Smooth muscle cell (in vitro differentiated cells): ENCODE data around the gene ADAMTS9. TPM values are rescaled to one million over a fixed set of nuclear protein-coding genes. Genes with fewer than 3 reads are reported as not detected.

Source experiments
- DNase-seq: peaks from one replicate; lab custom pipeline; 2025; ENCODE audit not compliant: unreplicated experiment; lab: John Stamatoyannopoulos, UW
- H2AFZ ChIP-seq: fragments of 200-600 bp; sonication (generic); 2 replicates; pipeline ENCODE4 v1.6.0; 2016; ENCODE audit warnings: antibody characterized with exemption, low read depth, mild to moderate bottlenecking
- H3F3A ChIP-seq: fragments of 200-600 bp; sonication (generic); 2 replicates; pipeline ENCODE4 v1.6.0; 2017; ENCODE audit warnings: antibody characterized with exemption, low read depth
- H3K27ac ChIP-seq: fragments of 200-600 bp; sonication (generic); 2 replicates; pipeline ENCODE4 v1.5.1; 2016; ENCODE audit warnings: low read depth, mild to moderate bottlenecking
- H3K27me3 ChIP-seq: fragments of 200-600 bp; sonication (generic); 2 replicates; pipeline ENCODE4 v1.6.1; 2016; ENCODE audit warnings: low read depth, mild to moderate bottlenecking
- H3K36me3 ChIP-seq: fragments of 200-600 bp; sonication (generic); 2 replicates; pipeline ENCODE4 v1.5.1; 2016; ENCODE audit warnings: low read depth
- H3K4me1 ChIP-seq: fragments of 200-600 bp; sonication (generic); 2 replicates; pipeline ENCODE4 v1.5.1; 2016; ENCODE audit warnings: low read depth
- H3K4me2 ChIP-seq: fragments of 200-600 bp; sonication (generic); 2 replicates; pipeline ENCODE4 v1.6.0; 2016; ENCODE audit warnings: mild to moderate bottlenecking
- H3K4me3 ChIP-seq: fragments of 200-600 bp; sonication (generic); 2 replicates; pipeline ENCODE4 v1.5.1; 2016; ENCODE audit warnings: mild to moderate bottlenecking
- H3K79me2 ChIP-seq: fragments of 200-600 bp; sonication (generic); 2 replicates; pipeline ENCODE4 v1.6.0; 2016; ENCODE audit warnings: low read depth, mild to moderate bottlenecking
- H3K9ac ChIP-seq: fragments of 200-600 bp; sonication (generic); 2 replicates; pipeline ENCODE4 v1.6.0; 2016; ENCODE audit warnings: low read depth
- H3K9me3 ChIP-seq: fragments of 200-600 bp; sonication (generic); replicated peaks from 2 replicates; pipeline ENCODE4 v1.5.1; 2016; ENCODE audit warnings: low read depth
- H4K20me1 ChIP-seq: fragments of 200-600 bp; sonication (generic); 2 replicates; pipeline ENCODE4 v1.6.0; 2016; ENCODE audit warnings: low read depth
- WGBS: methylation state at CpG from one replicate; pipeline ENCODE4 v1.1.7; 2016; ENCODE audit warnings: low lambda C conversion rate; 5-methylcytosine and 5-hydroxymethylcytosine counted together
- polyA plus RNA-seq: library from polyadenylated mRNA; unstranded; fragments of >200 nt; fragmentation: Nextera tagmentation; extraction: Ambion mirVana; gene quantifications from 2 replicates; pipeline ENCODE4 v1.2.1, GENCODE V29; 2016
- total RNA-seq: library from RNA; depleted of rRNA; stranded (reverse); fragments of >200 nt; gene quantifications from 2 replicates; pipeline ENCODE4 v1.2.3, GENCODE V29; 2014
- TF ChIP-seq, protein P1 (sequence below): fragments of 200-600 bp; sonication (generic); IDR thresholded peaks from 2 replicates; pipeline ENCODE4 v1.5.1; 2017; ENCODE audit warnings: borderline replicate concordance, mild to moderate bottlenecking, antibody characterized with exemption; ENCODE audit not compliant: insufficient read depth, poor library complexity, severe bottlenecking

ADAMTS9 gene
- total and polyA plus RNA-seq, 2 experiments from 2014 or later = 18.7 to 66.6 TPM

DNA sequence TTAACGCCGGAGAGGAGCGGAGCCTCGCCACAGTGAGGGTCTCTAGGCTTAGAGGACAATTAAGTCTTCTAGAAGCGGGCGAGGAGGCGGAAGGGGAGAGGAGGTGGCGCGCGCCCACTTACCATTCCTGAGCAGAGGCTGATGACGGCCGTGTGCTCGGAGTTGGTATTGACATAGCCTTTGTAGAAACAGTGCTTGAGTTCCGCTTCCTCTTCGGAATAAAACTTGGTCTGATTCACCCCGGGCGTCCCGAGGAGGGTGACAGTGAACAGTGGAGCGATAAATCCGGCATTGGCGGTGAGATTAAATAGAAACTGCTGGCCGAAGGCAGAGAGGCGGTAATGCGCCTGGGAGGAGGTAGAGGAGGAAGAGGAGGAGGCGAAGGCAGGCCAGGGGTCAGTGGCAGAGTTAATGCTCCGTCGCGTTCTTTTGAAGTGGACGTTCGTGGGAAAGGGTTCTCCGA is 1.3 kb downstream of the ADAMTS9 start:
- DNase-seq = peak; percentile 63
- under 1% methylated on average over 31 of the region's 31 CpGs for WGBS
- Histone ChIP-seq H3F3A (peaks cover 8% of the 10 kb centered on the region), H4K20me1 (peaks cover 24% of the 10 kb centered on the region), H3K4me2 (peak overlapping the region; percentile 90), H3K9ac (peak overlapping the region; percentile 74), H3K79me2 (peaks cover 49% of the 10 kb centered on the region), H3K4me1 (peaks cover 21% of the 10 kb centered on the region), H3K27ac (peak overlapping the region; percentile 95), H3K27me3 (no peaks in the 10 kb centered on the region), H3K9me3 (no peaks in the 10 kb centered on the region), H3K4me3 (peak overlapping the region; percentile 72), H3K36me3 (no peaks in the 10 kb centered on the region), H2AFZ (peak overlapping the region; percentile 75)
- TF ChIP-seq, protein P1, sequence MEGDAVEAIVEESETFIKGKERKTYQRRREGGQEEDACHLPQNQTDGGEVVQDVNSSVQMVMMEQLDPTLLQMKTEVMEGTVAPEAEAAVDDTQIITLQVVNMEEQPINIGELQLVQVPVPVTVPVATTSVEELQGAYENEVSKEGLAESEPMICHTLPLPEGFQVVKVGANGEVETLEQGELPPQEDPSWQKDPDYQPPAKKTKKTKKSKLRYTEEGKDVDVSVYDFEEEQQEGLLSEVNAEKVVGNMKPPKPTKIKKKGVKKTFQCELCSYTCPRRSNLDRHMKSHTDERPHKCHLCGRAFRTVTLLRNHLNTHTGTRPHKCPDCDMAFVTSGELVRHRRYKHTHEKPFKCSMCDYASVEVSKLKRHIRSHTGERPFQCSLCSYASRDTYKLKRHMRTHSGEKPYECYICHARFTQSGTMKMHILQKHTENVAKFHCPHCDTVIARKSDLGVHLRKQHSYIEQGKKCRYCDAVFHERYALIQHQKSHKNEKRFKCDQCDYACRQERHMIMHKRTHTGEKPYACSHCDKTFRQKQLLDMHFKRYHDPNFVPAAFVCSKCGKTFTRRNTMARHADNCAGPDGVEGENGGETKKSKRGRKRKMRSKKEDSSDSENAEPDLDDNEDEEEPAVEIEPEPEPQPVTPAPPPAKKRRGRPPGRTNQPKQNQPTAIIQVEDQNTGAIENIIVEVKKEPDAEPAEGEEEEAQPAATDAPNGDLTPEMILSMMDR = no peak

DNA sequence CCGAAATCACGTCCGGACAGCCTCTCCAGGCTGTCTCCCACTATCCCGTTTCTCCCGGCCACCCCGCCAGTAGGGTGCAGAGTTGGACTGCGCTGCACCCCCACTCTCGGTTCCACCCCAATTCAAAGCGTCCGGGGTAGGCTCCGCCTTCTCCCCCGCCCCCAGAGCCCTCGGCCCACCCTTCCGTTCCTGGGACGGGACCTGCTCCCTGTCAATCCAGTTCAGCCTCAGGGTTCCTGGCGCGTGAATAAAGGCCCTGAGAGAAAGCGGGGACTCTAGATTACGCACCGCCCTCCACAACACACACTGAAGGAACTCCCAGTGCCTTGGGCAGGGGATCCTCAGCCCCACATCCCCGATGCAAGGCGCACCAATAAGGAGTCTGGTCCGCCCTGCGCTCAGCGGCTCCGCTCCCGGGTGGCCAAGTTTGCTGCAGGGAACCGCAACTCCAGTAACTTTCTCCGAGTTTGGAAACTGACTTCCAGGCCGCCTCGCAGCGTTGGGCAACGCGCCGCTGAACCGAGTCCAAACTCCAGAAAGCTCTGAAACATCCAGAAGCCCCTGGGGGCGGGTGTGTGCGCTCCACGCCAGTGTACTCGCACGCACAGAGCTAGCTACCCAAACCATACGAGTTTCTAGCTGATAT is 1.9 kb downstream of the ADAMTS9 start:
- 2% methylated on average over 42 of the region's 42 CpGs for WGBS
- Histone ChIP-seq H3K4me3 (peak overlapping the region; percentile 72), H3K4me1 (peaks cover 21% of the 10 kb centered on the region), H3K9me3 (no peaks in the 10 kb centered on the region), H3K79me2 (peaks cover 53% of the 10 kb centered on the region), H3K4me2 (peak overlapping the region; percentile 90), H3K27me3 (no peaks in the 10 kb centered on the region), H3K36me3 (no peaks in the 10 kb centered on the region), H3F3A (peaks cover 8% of the 10 kb centered on the region), H3K9ac (peak overlapping the region; percentile 74), H3K27ac (peak overlapping the region; percentile 95), H2AFZ (peak overlapping the region; percentile 75), H4K20me1 (peaks cover 24% of the 10 kb centered on the region)
- DNase-seq = peak; percentile 93
- TF ChIP-seq, protein P1 = peak; percentile 26

- Histone ChIP-seq H3K79me2 (peaks cover 55% of the 10 kb centered on the region), H3K27ac (peak overlapping the region; percentile 95), H3K4me2 (peak overlapping the region; percentile 90), H3K9ac (peak overlapping the region; percentile 74), H3K4me3 (peak overlapping the region; percentile 72), H3F3A (peaks cover 8% of the 10 kb centered on the region), H2AFZ (peak overlapping the region; percentile 75), H4K20me1 (peaks cover 24% of the 10 kb centered on the region), H3K4me1 (peaks cover 21% of the 10 kb centered on the region), H3K36me3 (no peaks in the 10 kb centered on the region), H3K9me3 (no peaks in the 10 kb centered on the region), H3K27me3 (no peaks in the 10 kb centered on the region)
- 0% methylated on average over 31 of the region's 32 CpGs for WGBS
- TF ChIP-seq, protein P1 = no peak
- peak; percentile 61 for DNase-seq
These were observed 2.4 kb downstream of the ADAMTS9 start for GRCh38 chr3:64685331-64685799.
